ENCODE measurements around the gene SLC6A17. TPM values are rescaled to one million over a fixed set of nuclear protein-coding genes. Genes with fewer than 3 reads are reported as not detected.

SLC6A17 gene
- total RNA-seq, 1 donor from 2014 or later: 0.35 TPM

DNA sequence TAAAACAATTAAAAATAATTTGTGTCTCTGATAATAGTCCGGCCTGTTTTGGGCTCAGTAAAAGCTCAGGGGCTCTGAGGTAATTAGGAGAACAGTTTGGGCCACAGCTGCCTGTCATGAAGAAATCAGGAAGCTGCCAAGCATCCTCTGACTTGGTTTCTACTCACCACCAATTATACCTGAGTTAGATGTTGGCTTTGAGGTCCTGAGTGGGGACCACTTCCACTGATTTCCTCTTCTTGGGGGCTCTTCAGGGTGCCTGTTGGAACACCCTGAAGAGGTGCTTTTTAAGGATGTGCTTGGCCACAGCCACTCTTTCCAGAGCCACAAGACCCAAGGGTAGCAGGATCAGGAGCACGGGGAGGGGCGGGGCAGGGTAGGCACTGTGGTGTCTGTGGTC is 10.9 kb downstream of the SLC6A17 start:
- H3K4me3 ChIP-seq (ENCODE audit: low read depth, low read length): no peak overlapping the region
- TF ChIP-seq CTCF (conservative IDR thresholded peaks at IDR 0.05; ENCODE audit: low read depth, low read length): no peak
- no peak for DNase-seq (ENCODE audit: low read depth)

GRCh38 chr1:110161849-110162248 is 11.6 kb downstream of the SLC6A17 start:
- TF ChIP-seq CTCF (conservative IDR thresholded peaks at IDR 0.05; ENCODE audit: low read depth, low read length): no peak
- no peak for DNase-seq (ENCODE audit: low read depth)
- H3K4me3 ChIP-seq (ENCODE audit: low read depth, low read length): no peak overlapping the region

GRCh38 chr1:110163591-110163990 is 13.3 kb downstream of the SLC6A17 start:
- DNase-seq (ENCODE audit: low read depth): no peak
- H3K4me3 ChIP-seq (ENCODE audit: low read depth, low read length): no peak overlapping the region
- TF ChIP-seq CTCF (conservative IDR thresholded peaks at IDR 0.05; ENCODE audit: low read depth, low read length): no peak

- no peak for TF ChIP-seq CTCF (conservative IDR thresholded peaks at IDR 0.05; ENCODE audit: low read depth, low read length)
- H3K4me3 ChIP-seq (ENCODE audit: low read depth, low read length): no peak overlapping the region
- no peak for DNase-seq (ENCODE audit: low read depth)
Measured at GRCh38 chr1:110164725-110165350, 14.5 kb downstream of the SLC6A17 start.

- H3K4me3 ChIP-seq (ENCODE audit: low read depth, low read length): no peak overlapping the region
- TF ChIP-seq CTCF (conservative IDR thresholded peaks at IDR 0.05; ENCODE audit: low read depth, low read length): no peak
- DNase-seq (ENCODE audit: low read depth): no peak
Measured at GRCh38 chr1:110165761-110166231, 15.5 kb downstream of the SLC6A17 start.

DNA sequence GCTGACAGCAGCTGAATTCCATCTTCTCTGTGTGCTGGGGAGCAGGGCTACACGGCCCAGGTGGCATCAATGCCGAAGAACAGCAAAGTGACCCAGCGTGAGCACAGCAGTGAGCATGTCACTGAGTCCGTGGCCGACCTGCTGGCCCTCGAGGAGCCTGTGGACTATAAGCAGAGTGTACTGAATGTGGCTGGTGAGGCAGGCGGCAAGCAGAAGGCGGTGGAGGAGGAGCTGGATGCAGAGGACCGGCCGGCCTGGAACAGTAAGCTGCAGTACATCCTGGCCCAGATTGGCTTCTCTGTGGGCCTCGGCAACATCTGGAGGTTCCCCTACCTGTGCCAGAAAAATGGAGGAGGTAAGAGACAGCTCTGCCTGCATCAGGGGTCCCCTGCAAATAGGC is 16.6 kb downstream of the SLC6A17 start:
- no peak for TF ChIP-seq CTCF (conservative IDR thresholded peaks at IDR 0.05; ENCODE audit: low read depth, low read length)
- H3K4me3 ChIP-seq (ENCODE audit: low read depth, low read length): no peak overlapping the region
- DNase-seq (ENCODE audit: low read depth): no peak

Measured in epithelial cell of proximal tubule (primary cell).